ENCODE results near the gene INTS7. TPM values are rescaled to one million over a fixed set of nuclear protein-coding genes. Genes with fewer than 3 reads are reported as not detected.

INTS7 gene
- total RNA-seq, 1 experiment from 2014 or later = 38.3 TPM

- H3K4me3 ChIP-seq (ENCODE audit: low read length) = no peak overlapping the region
- H3K27ac ChIP-seq (ENCODE audit: low read length) = no peak overlapping the region
- peaks cover 93% of the 10 kb centered on the region for H3K79me2 ChIP-seq (ENCODE audit: low read length)
- no peaks in the 10 kb centered on the region for H4K20me1 ChIP-seq (ENCODE audit: insufficient read depth, low read depth, low read length)
- no peak overlapping the region for H3K4me2 ChIP-seq (ENCODE audit: low read depth, low read length, poor library complexity, severe bottlenecking)
- H3K9me2 ChIP-seq (replicated peaks; ENCODE audit: insufficient read depth, low read length) = no peaks in the 10 kb centered on the region
- no peaks in the 10 kb centered on the region for H3K27me3 ChIP-seq (ENCODE audit: low read length)
- no peak overlapping the region for H2AFZ ChIP-seq (ENCODE audit: low read length)
- H3K9ac ChIP-seq (ENCODE audit: low read length) = no peak overlapping the region
- H3K36me3 ChIP-seq (ENCODE audit: insufficient read depth, low read length) = peaks cover 37% of the 10 kb centered on the region
- H3K9me3 ChIP-seq (ENCODE audit: low read length) = no peaks in the 10 kb centered on the region
- DNase-seq = no peak
- H3K4me1 ChIP-seq (ENCODE audit: low read length) = peaks cover 22% of the 10 kb centered on the region
Measured at GRCh38 chr1:212042436-212042835, 7.1 kb upstream of the INTS7 start.

DNA sequence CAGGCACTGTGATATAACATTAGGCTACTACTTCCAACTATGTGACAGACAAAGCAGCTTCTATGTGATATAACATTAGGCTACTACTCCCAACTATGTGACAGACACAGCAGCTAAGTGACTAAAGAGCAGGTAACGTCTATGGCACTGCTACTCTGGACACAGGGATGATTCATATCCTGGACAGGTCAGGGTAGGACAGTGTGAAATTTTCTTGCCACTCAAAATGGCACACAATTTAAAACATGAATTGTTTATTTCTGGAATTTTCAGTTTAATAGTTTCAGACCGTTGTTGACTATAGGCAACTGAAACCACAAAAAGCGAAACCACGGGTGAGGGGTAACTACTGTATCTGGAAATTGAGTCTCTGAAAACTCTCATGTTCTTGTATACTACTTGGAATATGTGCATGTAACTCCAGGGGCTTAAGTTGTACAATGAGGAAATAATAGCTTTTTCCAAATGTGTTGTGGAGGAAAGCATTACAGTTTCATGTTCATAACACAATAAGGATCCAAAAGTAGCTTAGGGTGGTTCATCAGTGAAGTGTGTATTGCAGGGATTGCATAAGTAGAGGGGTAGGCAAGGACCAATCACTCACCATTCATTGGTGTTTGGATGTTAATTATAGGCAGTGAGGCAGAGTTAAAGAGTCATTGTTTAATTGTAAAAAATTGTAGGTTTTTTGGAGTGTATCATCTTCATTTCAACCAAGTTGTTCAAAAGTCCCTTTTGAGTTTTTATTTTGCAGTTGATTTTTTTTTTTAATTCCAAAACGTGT is 5.5 kb upstream of the INTS7 start:
- DNase-seq = no peak
- no peak overlapping the region for H2AFZ ChIP-seq (ENCODE audit: low read length)
- no peak overlapping the region for H3K27ac ChIP-seq (ENCODE audit: low read length)
- H4K20me1 ChIP-seq (ENCODE audit: insufficient read depth, low read depth, low read length) = no peaks in the 10 kb centered on the region
- peaks cover 30% of the 10 kb centered on the region for H3K4me1 ChIP-seq (ENCODE audit: low read length)
- peaks cover 95% of the 10 kb centered on the region for H3K79me2 ChIP-seq (ENCODE audit: low read length)
- no peaks in the 10 kb centered on the region for H3K9me2 ChIP-seq (replicated peaks; ENCODE audit: insufficient read depth, low read length)
- no peak overlapping the region for H3K4me2 ChIP-seq (ENCODE audit: low read depth, low read length, poor library complexity, severe bottlenecking)
- H3K9ac ChIP-seq (ENCODE audit: low read length) = no peak overlapping the region
- no peak overlapping the region for H3K4me3 ChIP-seq (ENCODE audit: low read length)
- H3K27me3 ChIP-seq (ENCODE audit: low read length) = no peaks in the 10 kb centered on the region
- H3K9me3 ChIP-seq (ENCODE audit: low read length) = no peaks in the 10 kb centered on the region
- H3K36me3 ChIP-seq (ENCODE audit: insufficient read depth, low read length) = peaks cover 31% of the 10 kb centered on the region; the same call in 1 of the 2 replicates

DNA sequence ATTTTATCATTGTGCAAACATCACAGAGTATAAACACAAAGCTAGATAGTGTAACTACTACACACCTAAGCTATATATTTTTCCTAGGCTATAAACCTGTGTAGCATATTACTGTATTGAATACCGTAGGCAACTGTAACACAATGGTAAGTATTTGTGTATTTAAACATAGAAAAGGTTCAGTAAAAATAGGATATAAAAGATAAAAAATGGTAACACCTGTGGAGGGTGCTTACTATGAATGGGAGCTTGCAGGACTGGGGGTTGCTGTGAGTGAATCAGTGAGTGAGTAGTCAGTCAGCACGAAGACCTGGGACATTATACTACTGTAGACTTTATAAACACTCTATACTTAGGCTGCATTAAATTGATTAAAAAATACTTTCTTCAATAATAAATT is 4.3 kb upstream of the INTS7 start:
- Histone ChIP-seq H3K79me2 (ENCODE audit: low read length) (peaks cover 87% of the 10 kb centered on the region), H2AFZ (ENCODE audit: low read length) (no peak overlapping the region), H3K9ac (ENCODE audit: low read length) (no peak overlapping the region), H3K9me2 (replicated peaks; ENCODE audit: insufficient read depth, low read length) (no peaks in the 10 kb centered on the region), H4K20me1 (ENCODE audit: insufficient read depth, low read depth, low read length) (peaks cover 2% of the 10 kb centered on the region), H3K4me3 (ENCODE audit: low read length) (no peak overlapping the region), H3K27me3 (ENCODE audit: low read length) (no peaks in the 10 kb centered on the region), H3K36me3 (ENCODE audit: insufficient read depth, low read length) (peaks cover 23% of the 10 kb centered on the region; the same call in 1 of the 2 replicates), H3K27ac (ENCODE audit: low read length) (no peak overlapping the region), H3K4me2 (ENCODE audit: low read depth, low read length, poor library complexity, severe bottlenecking) (peak overlapping the region; percentile 86), H3K4me1 (ENCODE audit: low read length) (peaks cover 30% of the 10 kb centered on the region), H3K9me3 (ENCODE audit: low read length) (no peaks in the 10 kb centered on the region)
- no peak for DNase-seq

GRCh38 chr1:212037900-212038299 is 2.5 kb upstream of the INTS7 start:
- H3K9ac ChIP-seq (ENCODE audit: low read length) = no peak overlapping the region
- no peak for DNase-seq
- H3K36me3 ChIP-seq (ENCODE audit: insufficient read depth, low read length) = peaks cover 25% of the 10 kb centered on the region; the same call in 1 of the 2 replicates
- H3K4me1 ChIP-seq (ENCODE audit: low read length) = peaks cover 44% of the 10 kb centered on the region
- H3K4me2 ChIP-seq (ENCODE audit: low read depth, low read length, poor library complexity, severe bottlenecking) = peak overlapping the region; percentile 86
- H3K79me2 ChIP-seq (ENCODE audit: low read length) = peaks cover 91% of the 10 kb centered on the region
- peaks cover 7% of the 10 kb centered on the region for H4K20me1 ChIP-seq (ENCODE audit: insufficient read depth, low read depth, low read length)
- no peaks in the 10 kb centered on the region for H3K27me3 ChIP-seq (ENCODE audit: low read length)
- H3K9me3 ChIP-seq (ENCODE audit: low read length) = no peaks in the 10 kb centered on the region
- H3K9me2 ChIP-seq (replicated peaks; ENCODE audit: insufficient read depth, low read length) = no peaks in the 10 kb centered on the region
- peak overlapping the region; percentile 88 for H3K4me3 ChIP-seq (ENCODE audit: low read length)
- H3K27ac ChIP-seq (ENCODE audit: low read length) = no peak overlapping the region
- H2AFZ ChIP-seq (ENCODE audit: low read length) = no peak overlapping the region

DNA sequence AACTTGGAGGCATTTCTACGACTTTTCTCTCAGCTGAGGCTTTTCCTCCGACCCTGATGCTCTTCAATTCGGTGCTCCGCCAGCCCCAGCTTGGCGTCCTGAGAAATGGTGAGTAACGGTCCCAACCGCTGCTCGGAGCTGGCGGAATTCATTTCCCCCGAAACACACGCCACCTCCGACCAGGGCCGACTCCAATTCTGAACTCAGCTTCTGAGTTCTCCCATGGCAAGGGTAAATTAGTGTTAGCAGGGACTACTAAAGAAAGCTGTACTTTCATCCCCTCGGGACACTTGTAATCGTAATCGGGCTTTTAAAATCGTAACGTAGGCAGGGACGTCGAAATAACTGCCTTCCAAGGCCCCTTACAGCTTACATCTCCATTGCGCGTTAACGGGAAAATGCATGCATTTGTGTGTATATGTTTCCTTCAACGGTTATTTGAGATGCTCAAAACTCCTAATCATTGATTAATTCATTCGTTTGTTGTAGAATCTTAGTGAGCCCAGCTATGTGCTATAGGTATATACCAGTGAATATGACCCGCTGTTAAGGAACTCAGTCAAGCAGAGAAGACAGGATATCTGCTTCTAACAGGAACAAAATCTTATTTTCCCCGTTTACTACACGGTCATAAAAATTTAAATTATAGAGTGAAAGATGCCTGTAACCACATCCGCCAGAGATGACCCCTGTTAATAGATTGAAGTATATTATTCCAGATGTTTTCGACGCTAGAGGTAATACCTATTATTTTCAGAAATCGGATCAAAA is 663 bp upstream of the INTS7 start:
- Histone ChIP-seq H4K20me1 (ENCODE audit: insufficient read depth, low read depth, low read length) (peaks cover 7% of the 10 kb centered on the region), H3K27ac (ENCODE audit: low read length) (peak overlapping the region; percentile 78), H3K4me3 (ENCODE audit: low read length) (peak overlapping the region; percentile 88), H3K4me1 (ENCODE audit: low read length) (peaks cover 53% of the 10 kb centered on the region), H3K4me2 (ENCODE audit: low read depth, low read length, poor library complexity, severe bottlenecking) (peak overlapping the region; percentile 86), H3K27me3 (ENCODE audit: low read length) (no peaks in the 10 kb centered on the region), H3K9me3 (ENCODE audit: low read length) (no peaks in the 10 kb centered on the region), H3K79me2 (ENCODE audit: low read length) (peaks cover 91% of the 10 kb centered on the region), H2AFZ (ENCODE audit: low read length) (peak overlapping the region; percentile 79), H3K9ac (ENCODE audit: low read length) (peak overlapping the region; percentile 71), H3K36me3 (ENCODE audit: insufficient read depth, low read length) (peaks cover 24% of the 10 kb centered on the region; the same call in 1 of the 2 replicates), H3K9me2 (replicated peaks; ENCODE audit: insufficient read depth, low read length) (no peaks in the 10 kb centered on the region)
- peak; percentile 58 for DNase-seq

DNA sequence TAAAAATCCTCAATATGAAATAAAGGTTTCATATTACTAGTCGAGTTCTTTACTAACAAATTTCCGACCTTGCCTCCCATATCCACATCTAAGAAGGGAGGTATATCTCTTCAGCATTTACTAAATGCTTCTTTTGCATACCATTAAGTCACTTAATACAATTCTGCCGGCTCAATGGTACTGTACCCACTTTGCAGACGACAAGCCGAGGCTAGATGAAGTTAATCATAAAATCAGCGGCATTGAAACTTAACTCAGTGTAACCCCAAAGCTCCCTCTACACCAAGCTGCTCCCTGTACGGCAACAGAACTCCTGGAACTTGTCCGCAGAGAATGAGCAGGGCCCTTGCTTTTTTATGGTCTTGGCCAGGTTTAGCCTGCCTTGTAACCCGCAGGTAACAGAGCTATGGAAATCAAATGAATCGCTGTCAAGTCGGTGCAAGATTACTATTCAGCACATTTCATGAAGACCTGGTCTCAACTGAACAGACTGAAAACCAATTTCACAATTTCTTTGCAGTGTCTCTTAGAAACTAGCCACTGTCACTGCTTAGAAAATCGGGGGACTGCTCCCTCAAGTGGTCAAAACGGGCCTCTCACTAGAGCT is 738 bp downstream of the INTS7 start:
- DNase-seq = no peak
- peaks cover 59% of the 10 kb centered on the region for H3K4me1 ChIP-seq (ENCODE audit: low read length)
- peak overlapping the region; percentile 81 for H3K9ac ChIP-seq (ENCODE audit: low read length)
- H3K79me2 ChIP-seq (ENCODE audit: low read length) = peaks cover 92% of the 10 kb centered on the region
- H3K4me3 ChIP-seq (ENCODE audit: low read length) = peak overlapping the region; percentile 88
- H3K9me3 ChIP-seq (ENCODE audit: low read length) = no peaks in the 10 kb centered on the region
- peaks cover 7% of the 10 kb centered on the region for H4K20me1 ChIP-seq (ENCODE audit: insufficient read depth, low read depth, low read length)
- H3K36me3 ChIP-seq (ENCODE audit: insufficient read depth, low read length) = peaks cover 19% of the 10 kb centered on the region; the same call in 1 of the 2 replicates
- peak overlapping the region; percentile 97 for H3K4me2 ChIP-seq (ENCODE audit: low read depth, low read length, poor library complexity, severe bottlenecking)
- no peak overlapping the region for H2AFZ ChIP-seq (ENCODE audit: low read length)
- H3K27me3 ChIP-seq (ENCODE audit: low read length) = no peaks in the 10 kb centered on the region
- H3K9me2 ChIP-seq (replicated peaks; ENCODE audit: insufficient read depth, low read length) = no peaks in the 10 kb centered on the region
- peak overlapping the region; percentile 51 for H3K27ac ChIP-seq (ENCODE audit: low read length)

- H3K4me3 ChIP-seq (ENCODE audit: low read length) = no peak overlapping the region
- H3K4me1 ChIP-seq (ENCODE audit: low read length) = peaks cover 30% of the 10 kb centered on the region
- H3K4me2 ChIP-seq (ENCODE audit: low read depth, low read length, poor library complexity, severe bottlenecking) = no peak overlapping the region
- no peak overlapping the region for H2AFZ ChIP-seq (ENCODE audit: low read length)
- H3K27me3 ChIP-seq (ENCODE audit: low read length) = no peaks in the 10 kb centered on the region
- H3K27ac ChIP-seq (ENCODE audit: low read length) = no peak overlapping the region
- peaks cover 38% of the 10 kb centered on the region for H3K36me3 ChIP-seq (ENCODE audit: insufficient read depth, low read length)
- no peak for DNase-seq
- peaks cover 92% of the 10 kb centered on the region for H3K79me2 ChIP-seq (ENCODE audit: low read length)
- H3K9me3 ChIP-seq (ENCODE audit: low read length) = peaks cover 8% of the 10 kb centered on the region; the same call in 1 of the 2 replicates
- H3K9me2 ChIP-seq (replicated peaks; ENCODE audit: insufficient read depth, low read length) = no peaks in the 10 kb centered on the region
- H4K20me1 ChIP-seq (ENCODE audit: insufficient read depth, low read depth, low read length) = peaks cover 7% of the 10 kb centered on the region
- H3K9ac ChIP-seq (ENCODE audit: low read length) = no peak overlapping the region
Measured at GRCh38 chr1:212030936-212031528, 4.3 kb downstream of the INTS7 start.

All from Karpas-422 (cell line).